Right renal pelvis (tissue), 4 donors: Measurements from ENCODE around the gene RADIL. TPM values are rescaled to one million over a fixed set of nuclear protein-coding genes. Genes with fewer than 3 reads are reported as not detected.

Experiments used
- DNase-seq, 4 donors: peaks; one replicate each; pipeline ENCODE4 v3.0.0-alpha.2; 2013; ENCODE audit warnings: low read depth in 4 of 4, low spot score in 3 of 4, missing footprints in 1 of 4
- polyA plus RNA-seq, 4 donors: library from polyadenylated mRNA; unstranded; fragments of 120-200 nt; gene quantifications; one replicate each; pipeline ENCODE4 v1.2.1, GENCODE V29; 2013; ENCODE audit not compliant: insufficient read length in 4 of 4

The RADIL gene
- polyA plus RNA-seq, 4 donors, result 1.3 to 2.9 (median 2.3) TPM

GRCh38 chr7:4851459-4852422, 31.8 kb downstream of the RADIL start:
- no peak for DNase-seq

GRCh38 chr7:4850262-4850795, 33.2 kb downstream of the RADIL start:
- DNase-seq, result no peak

DNA sequence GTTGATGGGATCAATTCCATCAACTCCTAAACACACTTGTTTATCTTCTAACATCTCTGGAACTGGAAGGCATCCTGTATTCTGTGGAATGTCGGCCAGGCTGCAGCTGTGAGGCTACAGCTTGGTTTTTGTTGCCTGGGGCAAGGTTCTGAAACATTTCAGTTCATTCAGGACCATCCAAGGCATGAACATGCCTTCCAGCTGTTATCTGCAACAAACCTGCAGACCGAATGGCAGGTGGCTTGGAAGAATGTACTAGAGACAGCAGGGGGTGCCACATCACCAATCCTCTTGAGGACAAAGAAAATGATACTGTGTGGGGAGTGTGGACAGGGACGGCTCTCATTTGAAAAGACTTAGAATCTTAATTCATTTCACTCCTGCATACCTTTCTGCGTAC, 34.1 kb downstream of the RADIL start:
- peak in 1 of 4 donors; percentile 27 for DNase-seq

DNA sequence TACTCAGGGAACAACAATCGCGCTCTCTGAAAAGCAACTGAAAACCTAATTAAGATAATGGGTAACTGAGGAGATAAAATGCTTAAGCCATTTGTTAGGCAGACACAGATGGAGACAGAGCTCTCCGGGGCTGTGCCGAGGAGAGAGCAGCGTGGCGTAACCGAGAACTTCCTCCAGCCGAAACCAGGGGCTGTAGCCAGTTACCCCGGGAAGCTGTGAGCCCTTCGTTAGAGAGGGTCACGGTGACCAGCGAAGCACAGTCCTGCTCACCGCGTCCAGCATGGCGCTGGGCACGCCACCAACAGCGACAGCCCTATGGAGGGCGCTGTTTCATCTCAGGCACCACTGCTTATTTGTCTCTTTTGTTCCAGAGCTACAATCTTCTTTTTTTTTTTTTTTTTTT, 37.8 kb downstream of the RADIL start:
- DNase-seq, result peak in 1 of 4 donors; percentile 28

DNA sequence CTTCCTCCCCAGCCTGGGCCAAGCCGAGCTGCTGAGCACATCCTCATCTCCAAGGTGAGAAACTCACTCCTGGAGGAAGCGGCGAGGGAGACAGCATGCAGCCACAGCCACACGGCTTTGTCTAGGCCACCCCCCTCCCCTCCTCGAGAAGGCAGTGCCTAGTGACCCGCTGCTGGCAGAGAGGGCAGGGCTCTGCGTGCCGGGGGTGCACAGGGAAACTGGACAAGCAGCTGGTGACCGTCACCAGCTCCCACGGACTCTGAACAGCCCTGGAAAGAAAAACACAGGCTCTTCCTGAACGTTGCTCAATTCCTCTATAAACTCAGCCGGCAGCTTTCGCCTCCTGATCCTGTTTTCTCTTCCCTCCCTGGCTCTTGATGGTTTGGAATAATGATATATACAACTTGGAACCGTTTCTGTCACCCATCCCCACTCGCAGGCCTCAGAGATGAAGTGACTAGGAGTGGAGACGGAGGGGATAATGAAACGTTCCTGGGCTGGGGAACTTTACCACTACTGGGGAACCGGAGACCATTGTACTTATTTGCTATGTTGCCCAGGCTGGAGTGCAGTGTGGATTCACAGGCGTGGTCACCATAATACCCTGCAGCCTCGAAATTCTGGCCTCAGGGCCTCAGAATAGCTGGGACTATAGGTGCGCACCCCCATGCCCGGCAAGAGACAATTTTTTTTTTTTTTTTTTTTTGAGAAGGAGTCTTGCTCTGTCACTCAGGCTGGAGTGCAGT, 41.0 kb downstream of the RADIL start:
- DNase-seq, result no peak

GRCh38 chr7:4841836-4842235, 41.7 kb downstream of the RADIL start:
- DNase-seq, result no peak

- no peak for DNase-seq
These were observed 42.3 kb downstream of the RADIL start for GRCh38 chr7:4841007-4841784.

GRCh38 chr7:4840079-4840501, 43.4 kb downstream of the RADIL start:
- no peak for DNase-seq

- DNase-seq, result no peak
These were observed 44.7 kb downstream of the RADIL start for GRCh38 chr7:4838626-4839334.

- DNase-seq, result no peak
These were observed 45.5 kb downstream of the RADIL start for GRCh38 chr7:4837803-4838625.

- no peak for DNase-seq
These were observed 46.3 kb downstream of the RADIL start for GRCh38 chr7:4837041-4837802.

- DNase-seq, result no peak
These were observed 47.3 kb downstream of the RADIL start for GRCh38 chr7:4836206-4836661.

DNA sequence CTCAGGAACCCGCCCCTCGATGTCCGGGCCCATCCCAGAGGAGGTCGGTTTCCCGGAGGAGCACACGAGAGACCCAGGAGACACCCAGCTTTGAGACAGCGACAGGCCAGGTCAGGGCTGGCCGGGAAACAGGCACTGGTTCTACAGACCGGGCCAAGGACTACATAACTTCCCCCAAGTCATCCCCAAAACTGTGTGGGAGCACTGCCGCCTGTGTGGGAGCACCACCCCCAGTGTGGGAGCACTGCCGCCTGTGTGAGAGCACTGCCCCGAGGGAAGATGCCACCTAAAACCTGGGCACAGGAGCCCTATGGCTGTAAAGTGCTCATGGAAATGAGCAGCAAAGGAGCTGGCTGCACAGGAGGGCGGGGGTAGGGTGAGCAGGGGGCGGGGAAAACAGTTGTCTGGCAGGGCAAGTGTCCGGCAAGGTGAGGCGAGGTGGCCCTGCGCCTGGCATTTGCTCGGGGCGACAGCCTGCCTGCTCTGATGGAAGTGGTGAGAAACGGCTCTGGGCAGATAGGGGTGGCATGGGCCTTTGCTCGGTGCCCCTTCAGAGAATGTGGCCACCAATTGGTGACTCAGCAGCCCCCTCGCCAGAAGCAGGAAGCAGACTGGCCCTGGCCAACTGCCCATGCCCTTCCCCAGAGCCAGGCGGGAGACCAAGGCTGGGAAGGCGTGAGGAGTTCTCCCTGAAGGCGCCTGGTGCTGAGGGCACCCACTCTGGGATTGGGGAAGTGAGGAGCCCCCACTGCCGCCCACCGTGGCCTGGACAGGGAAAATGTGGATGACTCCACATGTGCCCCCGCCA, 47.9 kb downstream of the RADIL start:
- no peak for DNase-seq

GRCh38 chr7:4834601-4835397, 48.7 kb downstream of the RADIL start:
- no peak for DNase-seq

DNA sequence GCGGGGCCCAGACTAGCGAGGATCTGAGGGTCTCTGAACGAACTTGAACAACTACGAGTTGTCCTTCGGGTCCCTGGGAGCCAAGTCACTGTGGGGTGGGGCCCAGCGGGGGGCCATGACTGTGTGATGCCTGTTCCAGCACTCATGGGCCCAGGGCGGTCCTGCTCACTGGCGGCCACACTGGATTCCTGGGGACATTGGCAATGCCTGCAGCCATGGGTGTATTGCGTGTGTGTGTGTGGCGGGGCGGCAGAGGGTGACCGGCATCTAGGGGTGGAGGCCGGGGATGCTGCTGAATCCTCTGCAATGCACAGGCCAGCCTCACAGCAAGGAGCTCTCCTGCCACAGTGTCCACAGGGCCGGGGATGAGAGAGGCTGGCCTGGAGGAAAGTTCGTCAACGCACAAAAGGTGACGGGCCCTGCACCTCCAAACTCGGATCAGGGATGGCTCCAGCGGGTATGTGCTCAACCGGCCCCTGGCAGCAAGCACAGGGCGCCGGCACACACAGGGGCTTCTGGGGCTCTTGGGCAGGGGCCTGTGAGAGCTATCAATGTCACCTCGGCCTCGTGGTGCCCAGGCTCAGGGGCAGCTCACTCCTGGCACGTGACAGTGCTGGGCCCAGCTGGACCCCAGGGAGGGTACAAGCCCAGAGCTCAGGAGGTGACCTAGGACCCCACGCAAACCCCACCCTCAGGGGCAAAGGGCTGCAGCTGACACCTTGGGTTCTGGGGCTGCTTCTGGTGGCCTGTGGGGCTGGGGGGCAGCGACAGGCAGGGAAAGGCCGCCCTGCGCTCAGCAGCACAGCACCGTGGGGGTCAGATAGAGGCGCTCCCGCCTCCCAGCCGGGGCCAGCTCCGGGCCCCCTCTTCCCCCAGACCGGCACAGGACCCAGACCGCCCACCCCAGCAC, 49.6 kb downstream of the RADIL start:
- DNase-seq, result no peak

DNA sequence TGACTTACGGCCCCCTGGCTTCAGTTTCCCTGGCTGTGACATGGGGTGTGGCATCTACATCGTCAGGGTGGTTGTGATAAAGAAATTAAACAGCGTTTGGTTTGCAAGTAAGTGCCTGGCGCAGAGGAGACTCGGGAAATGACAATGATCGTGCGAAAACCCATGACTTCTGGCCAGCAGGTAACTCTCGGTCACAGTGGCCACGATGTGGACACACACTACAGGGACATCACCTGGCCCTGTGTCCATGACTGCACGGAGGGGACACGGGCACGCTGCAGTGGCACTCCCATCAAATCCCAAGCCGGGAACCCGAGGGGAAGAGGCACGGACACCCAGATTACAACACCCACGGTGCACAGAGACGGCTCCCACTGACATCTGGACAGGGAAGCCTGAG, 50.3 kb downstream of the RADIL start:
- no peak for DNase-seq
